Mesenteric fat pad (tissue), 1 donor: ENCODE results near the gene CCDC198. TPM values are rescaled to one million over a fixed set of nuclear protein-coding genes. Genes with fewer than 3 reads are reported as not detected.

Experiments
- DNase-seq: peaks from one replicate; pipeline ENCODE4 v3.0.0-alpha.2; 2020; ENCODE audit warnings: low spot score
- total RNA-seq: library from RNA; stranded (reverse); fragmentation: NEBNext Ultra II Directional; extraction: Animal tissue kit (Norgen Biotek cat#: 25700); gene quantifications from one replicate; pipeline ENCODE4 v1.2.1, GENCODE V29; 2021
- donor health status: DM: yes; HTN: yes; CAD: no.

CCDC198 gene
- total RNA-seq, 1 donor from 2014 or later = not detected

DNA sequence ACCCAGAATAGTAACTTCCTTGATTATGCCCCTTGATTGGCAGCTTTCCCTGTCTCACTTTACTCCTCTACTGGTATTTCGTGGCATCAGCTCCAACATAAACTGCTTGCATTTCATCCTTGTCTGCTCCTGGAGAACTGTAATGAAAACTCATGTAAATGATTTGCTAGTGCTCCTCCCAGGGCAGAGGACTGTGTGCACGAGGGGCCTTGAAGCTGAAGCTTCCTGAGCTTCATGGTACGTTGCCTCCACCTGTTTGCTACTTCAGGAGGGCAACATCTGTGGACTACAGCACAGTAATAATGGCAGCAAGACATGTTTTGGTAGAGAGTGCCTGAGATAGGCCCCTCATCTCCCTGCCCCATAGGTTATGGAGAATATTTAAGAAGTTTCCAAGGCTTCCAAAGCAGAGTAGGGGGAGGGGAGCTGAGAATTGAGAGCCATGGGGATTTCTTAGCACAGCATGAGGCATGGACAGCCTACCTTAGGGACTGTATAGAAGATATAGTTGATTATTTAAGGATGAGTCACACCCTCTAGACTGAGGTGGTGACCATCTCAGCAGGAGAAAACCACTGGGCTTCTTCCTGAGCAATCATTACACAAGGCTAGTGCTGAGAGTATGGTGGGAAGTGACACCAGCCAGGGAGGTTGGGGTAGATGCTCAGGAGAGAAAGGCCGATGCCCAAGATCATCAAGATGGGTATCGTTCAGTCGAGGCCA lies 29.5 kb downstream of the CCDC198 start:
- no peak for DNase-seq

DNA sequence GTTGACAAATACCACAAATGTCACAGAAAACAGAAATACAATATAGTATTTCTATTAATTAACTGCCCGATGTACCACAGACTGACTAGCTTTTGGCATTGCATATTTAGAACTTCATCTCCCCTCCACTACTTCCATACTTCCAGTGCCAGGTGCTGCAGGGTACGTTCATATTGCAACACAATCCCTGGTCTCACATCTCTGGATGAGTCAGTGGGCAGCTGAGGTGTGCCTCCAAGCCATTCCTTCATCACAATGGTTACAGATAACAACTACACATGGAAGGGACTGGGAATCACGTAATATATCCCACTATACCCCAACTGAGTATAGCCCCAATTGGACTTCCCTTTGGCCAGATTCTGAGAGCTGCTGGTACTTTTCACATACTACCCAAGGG lies 31.1 kb downstream of the CCDC198 start:
- no peak for DNase-seq

DNA sequence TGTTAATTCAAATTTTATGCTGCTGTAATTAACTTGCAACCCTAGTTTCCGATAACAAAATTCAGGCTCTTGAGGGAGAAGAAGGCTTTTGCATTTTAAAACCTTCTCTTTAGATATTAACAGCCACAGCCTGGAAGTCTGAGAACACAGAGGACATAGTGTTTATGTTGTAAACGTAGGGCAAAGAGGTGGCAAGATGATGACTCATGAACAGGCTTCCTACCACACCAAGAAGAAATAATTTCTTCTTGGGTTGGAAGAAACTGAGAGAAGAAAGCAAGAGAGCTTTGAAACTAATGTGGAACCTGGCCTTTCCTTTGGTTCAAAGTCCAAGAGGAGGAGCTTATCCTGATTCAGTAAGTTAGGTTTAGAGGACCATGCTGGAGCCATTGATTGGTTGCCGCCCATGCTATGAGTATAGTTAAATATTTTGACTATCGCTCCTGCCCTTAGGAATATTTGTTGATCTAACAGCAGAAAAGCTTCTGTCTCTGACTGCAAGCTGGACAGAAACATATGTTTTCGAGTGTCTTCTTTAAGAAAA lies 31.8 kb downstream of the CCDC198 start:
- DNase-seq = no peak

- DNase-seq = no peak
These were observed 57.7 kb downstream of the CCDC198 start for GRCh38 chr14:57435923-57436322.

DNA sequence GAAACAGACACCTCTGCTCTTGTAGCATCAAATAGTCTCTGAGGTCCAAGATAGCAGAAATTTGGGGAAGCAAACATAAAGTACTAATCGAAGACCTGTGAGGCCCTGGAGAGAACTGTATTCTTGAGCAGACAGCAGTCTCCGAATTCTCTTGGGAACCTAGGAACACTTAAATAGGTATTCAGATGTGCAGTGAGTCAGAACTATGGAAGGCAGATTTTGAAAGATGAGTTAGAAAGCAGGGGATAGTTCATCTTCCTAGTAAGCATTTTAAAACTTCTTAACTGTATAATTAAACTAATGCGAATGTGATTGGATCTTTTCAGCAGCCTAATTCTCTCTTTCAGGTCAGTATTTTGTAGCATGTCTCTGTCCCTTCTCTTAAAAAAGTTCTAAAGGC lies 72.7 kb downstream of the CCDC198 start:
- no peak for DNase-seq

DNA sequence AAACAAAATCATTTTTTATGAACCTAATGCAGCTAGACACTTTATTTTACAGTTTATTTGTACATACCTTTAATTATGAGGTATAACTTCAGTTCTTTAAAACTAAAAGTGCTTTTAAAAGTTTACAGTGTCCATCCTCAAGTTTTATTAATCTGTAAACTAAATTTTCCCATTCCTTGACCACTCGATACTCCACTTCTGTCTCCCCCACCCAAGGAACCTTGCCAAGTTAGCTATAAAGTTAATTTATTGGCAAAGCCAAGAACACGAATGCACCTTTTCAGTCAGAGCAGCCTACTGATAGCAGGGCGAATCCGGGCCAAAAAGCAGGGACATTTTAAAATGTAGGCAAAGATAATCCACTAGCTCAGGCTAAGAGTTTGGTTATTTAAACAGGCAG lies 73.6 kb downstream of the CCDC198 start:
- no peak for DNase-seq

Other genes with a start within 250 kb of the CCDC198 start
- gene EXOC5, start 225.0 kb downstream of the CCDC198 start, total RNA-seq = 63.4 TPM
- 28.6 TPM for gene AP5M1, start 224.9 kb downstream of the CCDC198 start, total RNA-seq
- gene NAA30, start 103.3 kb downstream of the CCDC198 start, total RNA-seq = 15.0 TPM